ENCODE measurements around the gene MLXIP. TPM values are rescaled to one million over a fixed set of nuclear protein-coding genes. Genes with fewer than 3 reads are reported as not detected.
"Not testable (repeated sequence)": the region's sequence is repeated elsewhere in the genome, so short reads cannot be mapped to it uniquely, and the experiment has no call there.

The MLXIP gene
- total RNA-seq, 3 donors from 2014 or later: 194 to 230 (median 201) TPM

DNA sequence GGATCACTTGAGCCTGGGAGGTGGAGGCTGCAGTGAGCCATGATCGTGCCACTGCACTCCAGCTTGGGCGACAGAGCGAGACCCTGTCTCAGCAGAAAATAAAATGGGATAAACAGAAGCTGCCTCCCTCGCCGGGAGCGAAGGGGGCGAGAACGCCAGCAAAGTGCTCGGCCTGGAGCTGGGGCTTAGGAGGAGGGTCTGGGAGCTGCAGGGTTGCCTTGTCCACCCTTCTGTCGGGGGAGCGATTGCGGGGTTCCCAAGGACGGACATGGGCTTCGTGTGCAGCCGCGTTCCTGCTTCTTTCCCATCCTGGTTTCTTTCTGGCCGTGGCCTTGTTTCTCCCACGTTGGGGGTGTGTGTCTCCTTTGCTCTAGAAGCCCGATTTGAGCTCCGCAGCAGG is 27.9 kb upstream of the MLXIP start:
- no peak overlapping the region for H3K4me3 ChIP-seq
- ATAC-seq (no peak), DNase-seq (no peak)
- no peaks in the 10 kb centered on the region for H3K9me3 ChIP-seq
- intact Hi-C loops (cut with DNase I, micrococcal nuclease): loop anchor here (5.0 kb wide), 2 partner anchors 72 to 77 kb away; no protein-coding TSS in a partner anchor
- TF ChIP-seq, protein P1, sequence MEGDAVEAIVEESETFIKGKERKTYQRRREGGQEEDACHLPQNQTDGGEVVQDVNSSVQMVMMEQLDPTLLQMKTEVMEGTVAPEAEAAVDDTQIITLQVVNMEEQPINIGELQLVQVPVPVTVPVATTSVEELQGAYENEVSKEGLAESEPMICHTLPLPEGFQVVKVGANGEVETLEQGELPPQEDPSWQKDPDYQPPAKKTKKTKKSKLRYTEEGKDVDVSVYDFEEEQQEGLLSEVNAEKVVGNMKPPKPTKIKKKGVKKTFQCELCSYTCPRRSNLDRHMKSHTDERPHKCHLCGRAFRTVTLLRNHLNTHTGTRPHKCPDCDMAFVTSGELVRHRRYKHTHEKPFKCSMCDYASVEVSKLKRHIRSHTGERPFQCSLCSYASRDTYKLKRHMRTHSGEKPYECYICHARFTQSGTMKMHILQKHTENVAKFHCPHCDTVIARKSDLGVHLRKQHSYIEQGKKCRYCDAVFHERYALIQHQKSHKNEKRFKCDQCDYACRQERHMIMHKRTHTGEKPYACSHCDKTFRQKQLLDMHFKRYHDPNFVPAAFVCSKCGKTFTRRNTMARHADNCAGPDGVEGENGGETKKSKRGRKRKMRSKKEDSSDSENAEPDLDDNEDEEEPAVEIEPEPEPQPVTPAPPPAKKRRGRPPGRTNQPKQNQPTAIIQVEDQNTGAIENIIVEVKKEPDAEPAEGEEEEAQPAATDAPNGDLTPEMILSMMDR (IDR thresholded peaks at IDR 0.05): no peak
- peaks cover 10% of the 10 kb centered on the region for H3K4me1 ChIP-seq (ENCODE audit: low read depth)
- H3K36me3 ChIP-seq (ENCODE audit: low read depth): peaks cover 3% of the 10 kb centered on the region

DNA sequence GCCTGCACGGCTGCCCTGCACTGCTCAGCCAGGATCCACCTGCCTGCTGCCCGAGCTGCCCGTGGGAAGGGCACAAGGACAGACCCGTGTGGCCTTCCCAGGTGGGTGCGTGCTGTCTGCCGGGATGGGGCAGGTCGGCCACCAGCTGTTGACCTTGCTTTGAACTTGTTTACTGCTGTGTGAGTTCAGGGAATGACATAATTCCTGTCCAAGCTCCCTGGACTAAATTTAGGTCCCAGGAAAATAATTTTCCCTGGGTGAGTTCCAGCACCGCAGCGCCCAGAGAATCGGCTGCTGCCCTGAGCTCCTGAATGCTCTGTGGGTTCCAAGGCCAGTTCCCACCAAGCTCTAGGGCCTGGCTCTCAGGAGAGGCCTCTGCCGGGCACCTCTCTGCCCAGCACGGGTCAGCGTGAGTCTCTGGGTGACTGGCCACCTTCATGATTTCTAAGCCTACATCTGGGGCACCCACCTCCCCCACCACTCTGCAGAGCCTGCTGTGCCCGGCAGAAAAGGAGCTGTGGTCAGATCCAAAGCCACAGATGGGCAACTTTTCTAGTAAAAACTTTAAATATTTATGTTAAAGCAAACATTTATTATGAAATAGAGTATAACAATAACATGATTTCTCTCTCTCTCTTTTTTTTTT is 27.2 kb upstream of the MLXIP start:
- TF ChIP-seq, protein P1 (IDR thresholded peaks at IDR 0.05): no peak
- Histone ChIP-seq H3K4me3 (no peak overlapping the region), H3K36me3 (ENCODE audit: low read depth) (peaks cover 3% of the 10 kb centered on the region), H3K9me3 (no peaks in the 10 kb centered on the region), H3K4me1 (ENCODE audit: low read depth) (peaks cover 10% of the 10 kb centered on the region)
- no peak for DNase-seq
- no peak for ATAC-seq
- intact Hi-C loops (cut with DNase I, micrococcal nuclease): loop anchor here (5.0 kb wide), 2 partner anchors 71 to 76 kb away; no protein-coding TSS in a partner anchor

DNA sequence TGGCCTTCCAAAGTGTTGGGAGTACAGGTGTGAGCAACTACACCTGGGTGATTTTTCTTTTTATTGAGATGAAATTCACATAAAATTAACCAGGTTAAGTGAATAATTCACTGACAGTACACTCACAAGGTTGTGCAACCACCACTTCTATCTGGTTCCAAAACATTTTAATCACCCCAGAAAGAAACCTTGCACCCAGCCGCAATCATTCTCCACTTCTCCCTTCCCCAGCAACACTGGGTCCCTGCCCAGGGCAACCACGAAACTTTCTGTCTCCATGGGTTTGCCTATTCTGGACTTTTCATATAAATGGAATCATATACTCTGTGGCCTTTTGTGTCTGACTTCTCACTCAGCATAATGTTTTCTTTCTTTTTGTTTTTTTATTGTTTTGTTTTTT is 26.3 kb upstream of the MLXIP start:
- H3K9me3 ChIP-seq: no peaks in the 10 kb centered on the region
- TF ChIP-seq, protein P1 (IDR thresholded peaks at IDR 0.05): no peak
- ATAC-seq (no peak), DNase-seq (no peak)
- peaks cover 3% of the 10 kb centered on the region for H3K36me3 ChIP-seq (ENCODE audit: low read depth)
- peaks cover 10% of the 10 kb centered on the region for H3K4me1 ChIP-seq (ENCODE audit: low read depth)
- no peak overlapping the region for H3K4me3 ChIP-seq
- intact Hi-C loops (cut with DNase I, micrococcal nuclease): loop anchor here (5.0 kb wide), 2 partner anchors 70 to 75 kb away; no protein-coding TSS in a partner anchor

DNA sequence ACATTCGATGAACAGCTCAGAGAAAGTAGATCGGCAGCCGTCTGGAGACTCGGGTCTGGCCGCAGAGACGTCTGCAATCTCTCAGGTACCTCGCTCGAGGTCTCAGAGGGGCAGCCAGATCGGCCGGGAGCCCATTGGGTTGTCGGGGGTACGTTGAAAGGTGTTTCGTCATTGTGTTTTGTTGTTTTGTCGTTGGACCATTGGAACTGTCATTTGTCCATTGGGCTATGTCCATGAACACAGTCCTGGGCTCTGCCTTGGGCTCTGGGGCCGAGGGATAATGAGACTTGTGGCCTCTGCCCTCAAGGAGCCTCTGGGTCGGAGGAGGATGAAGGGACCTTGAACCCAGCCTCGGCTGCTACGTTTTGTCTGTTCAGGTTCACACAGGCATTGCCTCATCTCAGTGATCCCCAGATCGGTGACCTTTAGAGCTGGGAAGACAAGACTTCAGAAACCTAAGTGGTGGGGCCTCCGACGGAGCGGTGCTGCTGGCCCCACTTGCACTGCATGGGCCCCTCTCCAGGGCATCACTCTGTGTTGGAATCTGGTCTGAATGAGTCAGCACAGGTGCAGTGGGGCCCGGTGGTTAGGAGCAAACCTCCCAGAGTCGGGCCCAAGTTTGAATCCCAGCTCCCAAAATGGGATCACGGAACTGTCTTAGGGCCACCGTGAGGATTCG is 23.6 kb upstream of the MLXIP start:
- intact Hi-C loops (cut with DNase I, micrococcal nuclease): loop anchor here (5.0 kb wide), 2 partner anchors 67 to 72 kb away; no protein-coding TSS in a partner anchor
- DNase-seq (no peak), ATAC-seq (no peak)
- H3K36me3 ChIP-seq (ENCODE audit: low read depth): peaks cover 3% of the 10 kb centered on the region
- TF ChIP-seq, protein P1 (IDR thresholded peaks at IDR 0.05): no peak
- peaks cover 10% of the 10 kb centered on the region for H3K4me1 ChIP-seq (ENCODE audit: low read depth)
- no peaks in the 10 kb centered on the region for H3K9me3 ChIP-seq
- H3K4me3 ChIP-seq: no peak overlapping the region

- H3K9me3 ChIP-seq; DNase-seq; H3K4me1 ChIP-seq (ENCODE audit: low read depth); ATAC-seq; intact Hi-C loops (cut with DNase I, micrococcal nuclease); H3K4me3 ChIP-seq; H3K36me3 ChIP-seq (ENCODE audit: low read depth): not testable (repeated sequence)
These were observed 22.1 kb upstream of the MLXIP start for GRCh38 chr12:122056406-122056805.

All from mucosa of descending colon (tissue), 3 donors.